ENCODE measurements around the gene ACTMAP.
"Not testable (repeated sequence)": the region's sequence is repeated elsewhere in the genome, so short reads cannot be mapped to it uniquely, and the experiment has no call there.

ACTMAP gene

GRCh38 chr19:40743926-40744325 is 6.4 kb downstream of the ACTMAP start:
- DNase-seq (ENCODE audit: low read depth in 2 of 2), result no peak

- no peak for DNase-seq (ENCODE audit: low read depth in 2 of 2)
Measured at GRCh38 chr19:40742886-40743285, 7.4 kb downstream of the ACTMAP start.

GRCh38 chr19:40742477-40742876 is 7.8 kb downstream of the ACTMAP start:
- DNase-seq (ENCODE audit: low read depth in 2 of 2), result no peak

- no peak for DNase-seq (ENCODE audit: low read depth in 2 of 2)
Measured at GRCh38 chr19:40741527-40742390, 8.5 kb downstream of the ACTMAP start.

GRCh38 chr19:40740747-40741146 is 9.5 kb downstream of the ACTMAP start:
- DNase-seq (ENCODE audit: low read depth in 2 of 2), result no peak

GRCh38 chr19:40739871-40740703 is 10.2 kb downstream of the ACTMAP start:
- no peak for DNase-seq (ENCODE audit: low read depth in 2 of 2)

GRCh38 chr19:40739030-40739839 is 11.0 kb downstream of the ACTMAP start:
- DNase-seq (ENCODE audit: low read depth in 2 of 2), result no peak

- DNase-seq (ENCODE audit: low read depth in 2 of 2), result no peak
Measured at GRCh38 chr19:40737102-40737644, 13.1 kb downstream of the ACTMAP start.

GRCh38 chr19:40736661-40737060 is 13.6 kb downstream of the ACTMAP start:
- no peak for DNase-seq (ENCODE audit: low read depth in 2 of 2)

- DNase-seq (ENCODE audit: low read depth in 2 of 2), result no peak
Measured at GRCh38 chr19:40735013-40735771, 15.1 kb downstream of the ACTMAP start.

GRCh38 chr19:40733149-40733548 is 17.1 kb downstream of the ACTMAP start:
- no peak for DNase-seq (ENCODE audit: low read depth in 2 of 2)

- DNase-seq (ENCODE audit: low read depth in 2 of 2), result not testable (repeated sequence)
Measured at GRCh38 chr19:40732304-40732703, 18.0 kb downstream of the ACTMAP start.

GRCh38 chr19:40730065-40730464 is 20.2 kb downstream of the ACTMAP start:
- not testable (repeated sequence) for DNase-seq (ENCODE audit: low read depth in 2 of 2)

GRCh38 chr19:40726279-40726678 is 24.0 kb downstream of the ACTMAP start:
- DNase-seq (ENCODE audit: low read depth in 2 of 2), result no peak

- no peak for DNase-seq (ENCODE audit: low read depth in 2 of 2)
Measured at GRCh38 chr19:40724855-40725254, 25.4 kb downstream of the ACTMAP start.

GRCh38 chr19:40724315-40724714 is 26.0 kb downstream of the ACTMAP start:
- DNase-seq (ENCODE audit: low read depth in 2 of 2), result no peak

GRCh38 chr19:40723661-40724254 is 26.5 kb downstream of the ACTMAP start:
- no peak for DNase-seq (ENCODE audit: low read depth in 2 of 2)

GRCh38 chr19:40721936-40722661 is 28.2 kb downstream of the ACTMAP start:
- DNase-seq (ENCODE audit: low read depth in 2 of 2), result no peak

GRCh38 chr19:40721140-40721486 is 29.2 kb downstream of the ACTMAP start:
- DNase-seq (ENCODE audit: low read depth in 2 of 2), result no peak

GRCh38 chr19:40719414-40719894 is 30.8 kb downstream of the ACTMAP start:
- DNase-seq (ENCODE audit: low read depth in 2 of 2), result no peak
